ENCODE measurements around the gene ANTXR2.
"Not testable (repeated sequence)": the region's sequence is repeated elsewhere in the genome, so short reads cannot be mapped to it uniquely, and the experiment has no call there.

Gene ANTXR2

DNA sequence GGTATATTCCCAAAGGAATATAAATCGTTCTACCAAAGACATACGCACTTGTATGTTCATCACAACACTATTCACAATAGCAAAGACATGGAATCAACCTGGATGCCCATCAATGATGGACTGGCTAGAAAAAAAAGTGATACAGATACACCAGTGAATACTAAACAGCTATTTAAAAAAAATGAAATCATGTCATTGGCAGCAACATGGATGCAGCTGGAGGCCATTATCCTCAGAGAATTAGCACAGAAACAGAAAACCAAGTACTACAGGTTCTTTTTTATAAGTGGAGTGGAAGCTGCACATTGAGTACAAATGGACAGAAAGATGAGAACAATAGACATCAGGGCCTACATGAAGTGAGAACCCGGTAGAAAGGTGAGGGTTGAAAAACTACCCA, 81.4 kb downstream of the ANTXR2 start:
- DNase-seq (ENCODE audit: low spot score): no peak
- TF ChIP-seq, protein P1, sequence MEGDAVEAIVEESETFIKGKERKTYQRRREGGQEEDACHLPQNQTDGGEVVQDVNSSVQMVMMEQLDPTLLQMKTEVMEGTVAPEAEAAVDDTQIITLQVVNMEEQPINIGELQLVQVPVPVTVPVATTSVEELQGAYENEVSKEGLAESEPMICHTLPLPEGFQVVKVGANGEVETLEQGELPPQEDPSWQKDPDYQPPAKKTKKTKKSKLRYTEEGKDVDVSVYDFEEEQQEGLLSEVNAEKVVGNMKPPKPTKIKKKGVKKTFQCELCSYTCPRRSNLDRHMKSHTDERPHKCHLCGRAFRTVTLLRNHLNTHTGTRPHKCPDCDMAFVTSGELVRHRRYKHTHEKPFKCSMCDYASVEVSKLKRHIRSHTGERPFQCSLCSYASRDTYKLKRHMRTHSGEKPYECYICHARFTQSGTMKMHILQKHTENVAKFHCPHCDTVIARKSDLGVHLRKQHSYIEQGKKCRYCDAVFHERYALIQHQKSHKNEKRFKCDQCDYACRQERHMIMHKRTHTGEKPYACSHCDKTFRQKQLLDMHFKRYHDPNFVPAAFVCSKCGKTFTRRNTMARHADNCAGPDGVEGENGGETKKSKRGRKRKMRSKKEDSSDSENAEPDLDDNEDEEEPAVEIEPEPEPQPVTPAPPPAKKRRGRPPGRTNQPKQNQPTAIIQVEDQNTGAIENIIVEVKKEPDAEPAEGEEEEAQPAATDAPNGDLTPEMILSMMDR (IDR thresholded peaks at IDR 0.05): no peak
- Histone ChIP-seq H3K4me3 (no peak overlapping the region), H3K27ac (no peak overlapping the region)

DNA sequence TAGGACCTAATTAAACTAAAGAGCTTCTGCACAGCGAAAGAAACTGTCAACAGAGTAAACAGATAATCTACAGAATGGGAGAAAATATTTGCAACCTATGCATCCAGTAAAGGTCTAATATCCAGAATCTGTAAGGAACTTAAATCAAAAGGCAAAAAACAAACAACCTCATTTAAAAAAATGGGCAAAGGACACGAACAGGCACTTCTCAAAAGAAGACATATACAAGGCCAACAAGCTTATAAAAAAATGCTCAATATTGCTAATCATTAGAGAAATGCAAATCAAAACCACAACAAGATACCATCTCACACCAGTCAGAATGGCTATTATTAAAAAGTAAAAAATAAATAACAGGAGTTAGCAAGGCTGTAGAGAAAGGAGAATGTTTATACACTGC, 81.9 kb downstream of the ANTXR2 start:
- DNase-seq (ENCODE audit: low spot score); H3K27ac ChIP-seq; H3K4me3 ChIP-seq: not testable (repeated sequence)

DNA sequence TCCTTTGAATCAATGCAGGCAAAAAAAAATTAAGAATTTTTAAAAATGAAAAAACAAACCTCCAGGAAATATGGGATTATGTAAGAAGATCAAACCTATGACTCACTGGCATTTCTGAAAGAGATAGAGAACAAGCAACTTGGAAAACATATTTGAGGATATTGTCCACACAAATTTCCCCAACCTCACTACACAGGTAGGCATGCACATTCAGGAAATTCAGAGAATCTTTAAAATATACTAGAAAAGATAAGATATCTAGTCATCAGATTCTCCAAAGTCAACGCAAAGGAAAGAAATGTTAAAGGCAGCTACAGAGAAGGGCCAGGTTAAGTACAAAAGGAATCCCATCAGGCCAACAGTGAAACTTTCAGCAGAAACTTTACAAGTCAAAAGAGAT, 85.6 kb downstream of the ANTXR2 start:
- DNase-seq (ENCODE audit: low spot score): no peak
- TF ChIP-seq, protein P1 (IDR thresholded peaks at IDR 0.05): no peak
- Histone ChIP-seq H3K4me3 (no peak overlapping the region), H3K27ac (no peak overlapping the region)

DNA sequence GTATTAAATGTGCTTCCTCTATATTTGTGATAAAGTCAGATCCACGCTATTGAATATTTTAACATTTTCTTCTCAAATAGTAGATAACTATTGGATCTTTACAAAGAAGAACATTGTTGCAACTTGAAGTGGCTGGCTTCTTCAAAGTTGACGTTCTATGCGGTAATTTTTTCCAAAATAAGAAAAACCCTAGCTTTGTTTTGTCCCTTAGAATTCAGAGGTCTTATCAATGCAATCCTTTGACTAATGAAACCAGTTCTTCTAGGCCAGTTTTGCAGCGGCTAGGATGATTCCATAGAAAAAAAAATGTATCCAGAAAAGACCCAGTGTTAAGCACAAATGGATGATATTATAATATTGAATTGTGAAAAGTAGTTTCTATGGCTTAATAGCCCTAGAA, 89.6 kb downstream of the ANTXR2 start:
- H3K27ac ChIP-seq: no peak overlapping the region
- no peak for DNase-seq (ENCODE audit: low spot score)
- H3K4me3 ChIP-seq: no peak overlapping the region
- TF ChIP-seq, protein P1 (IDR thresholded peaks at IDR 0.05): no peak

DNA sequence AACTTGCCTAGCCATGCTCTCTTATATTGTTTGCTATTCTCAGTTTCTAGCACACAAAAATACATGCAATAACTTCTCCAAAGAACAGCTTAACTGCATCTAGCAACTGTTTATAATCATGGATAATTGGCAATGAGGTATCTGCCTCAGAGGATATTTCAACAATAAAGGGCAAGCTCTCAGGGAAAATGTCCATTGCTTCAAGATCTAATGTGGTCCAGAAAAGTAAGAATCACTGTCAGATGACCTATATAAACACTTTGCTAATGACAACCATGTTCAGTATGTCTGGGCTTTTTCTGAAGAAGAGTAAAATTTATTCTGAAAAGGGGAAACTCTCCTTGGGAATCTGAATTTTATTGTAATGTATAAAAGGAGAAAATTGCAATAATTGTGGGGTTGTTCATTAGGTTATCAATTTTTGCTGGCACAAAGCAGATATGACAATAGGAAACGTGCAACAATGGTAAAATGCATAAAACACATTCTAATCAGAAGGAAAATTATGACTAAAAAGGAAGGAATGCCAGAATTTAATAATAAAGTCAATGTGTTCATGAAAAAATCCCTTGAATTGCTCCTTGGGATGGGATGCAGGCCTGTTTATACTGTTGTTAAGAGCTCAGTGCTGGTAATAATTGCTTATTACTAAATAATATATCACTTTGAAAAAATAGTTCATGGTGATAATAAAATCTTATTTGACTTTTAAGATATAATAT, 90.3 kb downstream of the ANTXR2 start:
- TF ChIP-seq, protein P1 (IDR thresholded peaks at IDR 0.05): no peak
- no peak overlapping the region for H3K27ac ChIP-seq
- no peak overlapping the region for H3K4me3 ChIP-seq
- DNase-seq (ENCODE audit: low spot score): no peak

DNA sequence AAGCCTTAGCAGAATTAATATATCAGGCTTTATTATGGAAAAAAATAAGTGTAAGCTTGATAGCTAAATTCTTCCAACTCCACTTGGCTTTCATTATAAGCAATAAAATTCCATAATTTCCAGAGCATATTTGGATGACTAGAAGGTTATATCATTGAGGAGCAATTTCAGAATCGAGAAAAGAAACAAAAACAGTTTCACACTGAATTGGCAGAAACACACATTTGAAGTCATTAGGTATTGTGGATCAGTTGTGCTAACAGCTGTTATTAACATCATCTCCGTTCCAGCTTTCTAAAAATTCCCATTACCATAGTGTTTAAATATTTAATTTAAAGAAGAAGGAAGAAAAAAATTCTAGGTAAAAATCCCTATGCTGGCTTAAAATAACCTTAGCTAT, 92.6 kb downstream of the ANTXR2 start:
- DNase-seq (ENCODE audit: low spot score): no peak
- no peak overlapping the region for H3K27ac ChIP-seq
- H3K4me3 ChIP-seq: no peak overlapping the region
- TF ChIP-seq, protein P1 (IDR thresholded peaks at IDR 0.05): no peak

DNA sequence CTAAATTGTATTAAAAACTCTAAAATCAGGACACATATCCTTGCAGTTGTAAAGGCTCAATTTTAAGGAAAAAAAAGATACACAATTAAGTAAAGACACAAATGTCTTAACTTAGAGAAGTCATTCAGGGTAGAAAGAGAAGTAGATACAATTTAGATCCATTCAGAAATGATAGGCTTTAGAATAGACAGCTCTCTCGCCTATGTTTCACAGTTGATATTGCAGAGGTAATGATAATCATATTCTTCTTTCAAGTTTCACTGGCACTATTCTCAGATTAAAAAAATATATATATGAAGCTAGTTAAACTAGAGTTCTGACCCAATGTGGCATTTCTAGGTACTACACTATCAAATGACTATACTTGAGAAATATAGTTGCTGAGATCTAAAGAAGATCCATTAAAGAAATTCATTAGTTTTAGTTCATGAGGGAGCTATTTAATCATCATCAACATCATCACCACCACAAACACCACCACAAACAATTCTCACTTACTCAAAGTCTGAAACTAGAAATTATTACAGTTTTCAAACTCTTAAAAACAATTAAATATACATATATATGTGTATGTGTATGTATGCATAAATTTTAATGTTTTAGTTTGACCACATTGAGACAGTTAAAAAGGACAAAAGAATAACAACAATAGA, 93.1 kb downstream of the ANTXR2 start:
- H3K27ac ChIP-seq: no peak overlapping the region
- no peak overlapping the region for H3K4me3 ChIP-seq
- TF ChIP-seq, protein P1 (IDR thresholded peaks at IDR 0.05): no peak
- DNase-seq (ENCODE audit: low spot score): no peak

Measured in coronary artery (tissue), 2 donors.